IMR-90 (cell line): ENCODE results near the gene ABCB1. TPM values are rescaled to one million over a fixed set of nuclear protein-coding genes. Genes with fewer than 3 reads are reported as not detected.

ENCODE experiments used
- ATAC-seq: fragments of 200-7000 bp; cut with Tn5 transposase; 2 replicates; pipeline ENCODE4 v1.9.1; 2020; ENCODE audit warnings: low read depth, mild to moderate bottlenecking, moderate library complexity
- BruUV-seq: library from RNA; stranded (reverse); fragments of 400-500 nt; replicated peaks from 2 replicates; lab custom pipeline; 2021; lab: Mats Ljungman, UMichigan
- CTCF ChIA-PET: fragments of 300-600 bp; formaldehyde crosslinking; extraction: SDS; loops from one replicate; lab custom pipeline; 2021; ENCODE audit warnings: antibody characterized with exemption; lab: Yijun Ruan, JAX
- POLR2A ChIA-PET: fragments of 300-600 bp; sonication (Branson Sonifier 250); formaldehyde crosslinking; loops from one replicate; lab custom pipeline; 2022; ENCODE audit warnings: antibody characterized with exemption; ENCODE audit not compliant: unreplicated experiment; lab: Charles Lee
- DNase-seq: peaks from one replicate; pipeline ENCODE4 v3.0.0; 2013
- H2AFZ ChIP-seq: replicated peaks from 2 replicates; pipeline ENCODE3; 2013; ENCODE audit warnings: low read length, mild to moderate bottlenecking; ENCODE audit not compliant: poor library complexity
- H2AK5ac ChIP-seq: 2 replicates; pipeline ENCODE4 v1.6.1; 2013; ENCODE audit warnings: low read depth, low read length, inconsistent platforms
- H2AK9ac ChIP-seq: replicated peaks from 2 replicates; pipeline ENCODE3; 2013; ENCODE audit warnings: mild to moderate bottlenecking, low read depth, low read length, moderate library complexity; ENCODE audit not compliant: poor library complexity
- H2BK120ac ChIP-seq: 2 replicates; pipeline ENCODE4 v1.6.1; 2013; ENCODE audit warnings: low read depth, low read length, inconsistent platforms
- H2BK15ac ChIP-seq: 3 replicates; pipeline ENCODE4 v1.6.1; 2013; ENCODE audit warnings: low read depth, low read length, inconsistent platforms
- H2BK20ac ChIP-seq: 2 replicates; pipeline ENCODE4 v1.6.1; 2013; ENCODE audit warnings: low read depth, mild to moderate bottlenecking, inconsistent platforms, low read length, moderate library complexity
- H2BK5ac ChIP-seq: 2 replicates; pipeline ENCODE4 v1.6.1; 2013; ENCODE audit warnings: mild to moderate bottlenecking, low read depth, low read length, inconsistent platforms; ENCODE audit not compliant: poor library complexity, severe bottlenecking
- H3K14ac ChIP-seq: replicated peaks from 2 replicates; pipeline ENCODE4 v1.6.1; 2013; ENCODE audit warnings: low read depth, low read length, inconsistent platforms
- H3K18ac ChIP-seq: 2 replicates; pipeline ENCODE4 v1.6.1; 2013; ENCODE audit warnings: low read depth, low read length, control low read depth
- H3K23ac ChIP-seq: 2 replicates; pipeline ENCODE4 v1.6.1; 2013; ENCODE audit warnings: low read depth, low read length, inconsistent platforms
- H3K27ac ChIP-seq: 2 replicates; pipeline ENCODE4 v1.5.1; 2013; ENCODE audit warnings: mild to moderate bottlenecking, control low read depth, low read length; ENCODE audit not compliant: insufficient read depth
- H3K27me3 ChIP-seq: 2 replicates; pipeline ENCODE4 v1.6.1; 2013; ENCODE audit warnings: low read length; ENCODE audit not compliant: control insufficient read depth, insufficient read depth
- H3K36me3 ChIP-seq: 2 replicates; pipeline ENCODE4 v1.6.1; 2013; ENCODE audit warnings: low read length, mixed read lengths; ENCODE audit not compliant: control insufficient read depth, insufficient read depth
- H3K4ac ChIP-seq: 2 replicates; pipeline ENCODE4 v1.6.1; 2013; ENCODE audit warnings: low read depth, low read length, inconsistent platforms
- H3K4me1 ChIP-seq: 2 replicates; pipeline ENCODE4 v1.6.1; 2013; ENCODE audit warnings: low read length, mixed read lengths; ENCODE audit not compliant: control insufficient read depth, insufficient read depth
- H3K4me2 ChIP-seq: 2 replicates; pipeline ENCODE4 v1.6.1; 2013; ENCODE audit warnings: low read depth, mild to moderate bottlenecking, control low read depth, low read length, moderate library complexity
- H3K4me3 ChIP-seq: 2 replicates; pipeline ENCODE4 v1.5.1; 2013; ENCODE audit warnings: low read depth, mild to moderate bottlenecking, control low read depth, low read length, moderate library complexity; ENCODE audit not compliant: insufficient read depth
- H3K56ac ChIP-seq: 2 replicates; pipeline ENCODE4 v1.6.1; 2013; ENCODE audit warnings: low read length, inconsistent platforms; ENCODE audit not compliant: insufficient read depth; ENCODE audit errors: extremely low read depth
- H3K79me1 ChIP-seq, 2 experiments: 2 replicates each; pipeline ENCODE4 v1.6.1; 2013; ENCODE audit warnings: low read length in 2 of 2, inconsistent platforms in 1 of 2, low read depth in 1 of 2
- H3K9ac ChIP-seq: 2 replicates; pipeline ENCODE4 v1.6.1; 2013; ENCODE audit warnings: low read depth, low read length, control low read depth
- H3K9me1 ChIP-seq: 2 replicates; pipeline ENCODE4 v1.6.1; 2013; ENCODE audit warnings: low read length, inconsistent platforms; ENCODE audit not compliant: insufficient read depth
- H3K9me3 ChIP-seq: 2 replicates; pipeline ENCODE4 v1.6.1; 2013; ENCODE audit warnings: low read length; ENCODE audit not compliant: control insufficient read depth, insufficient read depth
- H4K20me1 ChIP-seq: 2 replicates; pipeline ENCODE4 v1.6.1; 2013; ENCODE audit warnings: low read length, inconsistent platforms; ENCODE audit not compliant: insufficient read depth
- H4K5ac ChIP-seq: 2 replicates; pipeline ENCODE4 v1.6.1; 2013; ENCODE audit warnings: mild to moderate bottlenecking, low read depth, low read length, control low read depth
- H4K8ac ChIP-seq, 2 experiments: 2 replicates each; pipeline ENCODE4 v1.6.1; 2013; ENCODE audit warnings: low read depth in 2 of 2, low read length in 2 of 2, control low read depth in 1 of 2, inconsistent platforms in 1 of 2
- H4K91ac ChIP-seq: 2 replicates; pipeline ENCODE4 v1.6.1; 2013; ENCODE audit warnings: low read depth, low read length, inconsistent platforms; ENCODE audit not compliant: insufficient read depth
- BHLHE40 ChIP-seq: fragments of 150-350 bp; IDR thresholded peaks from 2 replicates; pipeline ENCODE4 v1.6.1; 2016; ENCODE audit warnings: mild to moderate bottlenecking, low read depth, low read length
- CEBPB ChIP-seq: IDR thresholded peaks from 2 replicates; pipeline ENCODE4 v1.6.1; 2012; ENCODE audit warnings: low read depth, low read length, improper control_type of control experiment
- CHD1 ChIP-seq: IDR thresholded peaks from 2 replicates; pipeline ENCODE4 v1.6.1; 2012; ENCODE audit warnings: low read depth, low read length, improper control_type of control experiment
- FOS ChIP-seq: fragments of 150-350 bp; IDR thresholded peaks from 2 replicates; pipeline ENCODE4 v1.6.1; 2016; ENCODE audit warnings: low read depth, low read length
- MAFK ChIP-seq: IDR thresholded peaks from 2 replicates; pipeline ENCODE4 v1.6.1; 2012; ENCODE audit warnings: low read depth, low read length, improper control_type of control experiment
- MAZ ChIP-seq: IDR thresholded peaks from 2 replicates; pipeline ENCODE4 v1.6.1; 2012; ENCODE audit warnings: low read depth, mild to moderate bottlenecking, low read length, improper control_type of control experiment, moderate library complexity, borderline replicate concordance
- MXI1 ChIP-seq: IDR thresholded peaks from 2 replicates; pipeline ENCODE4 v1.6.1; 2012; ENCODE audit warnings: low read depth, mild to moderate bottlenecking, low read length, moderate library complexity, borderline replicate concordance
- NFE2L2 ChIP-seq: fragments of 150-350 bp; IDR thresholded peaks from 2 replicates; pipeline ENCODE4 v1.6.1; 2016; ENCODE audit warnings: low read depth, mild to moderate bottlenecking, low read length
- POLR2A ChIP-seq: IDR thresholded peaks from 2 replicates; pipeline ENCODE4 v1.6.1; 2012; ENCODE audit warnings: mild to moderate bottlenecking, low read depth, low read length
- RAD21 ChIP-seq: IDR thresholded peaks from 2 replicates; pipeline ENCODE4 v1.6.1; 2012; ENCODE audit warnings: low read length, improper control_type of control experiment
- RCOR1 ChIP-seq: IDR thresholded peaks from 2 replicates; pipeline ENCODE4 v1.6.1; 2012; ENCODE audit warnings: mild to moderate bottlenecking, low read length, improper control_type of control experiment; ENCODE audit not compliant: insufficient replicate concordance
- SMC3 ChIP-seq: fragments of 150-350 bp; IDR thresholded peaks from 2 replicates; pipeline ENCODE4 v1.6.1; 2016; ENCODE audit warnings: low read depth, mild to moderate bottlenecking, antibody characterized with exemption, low read length, moderate library complexity
- USF2 ChIP-seq: fragments of 150-350 bp; IDR thresholded peaks from 2 replicates; pipeline ENCODE4 v1.6.1; 2017; ENCODE audit warnings: mild to moderate bottlenecking, antibody characterized with exemption, low read length, low read depth
- WGBS, 2 experiments: methylation state at CpG; one replicate each; pipeline versions ENCODE4 v1.1.5 to v1.1.7; 2013; ENCODE audit warnings: missing lambda C conversion rate in 2 of 2; ENCODE audit not compliant: insufficient read length in 1 of 2; ENCODE audit errors: extremely low coverage in 2 of 2; 5-methylcytosine and 5-hydroxymethylcytosine counted together
- dilution Hi-C: fragments of 300-500 bp; cut with HindIII; formaldehyde crosslinking; loops from one replicate; pipeline ENCODE4 v1.14.3; 2018; ENCODE audit warnings: low sequenced_read_pairs; ENCODE audit not compliant: unreplicated experiment
- in situ Hi-C: fragments of 300-500 bp; cut with MboI; formaldehyde crosslinking; loops from 3 replicates; pipeline ENCODE4 v1.14.3; 2019; ENCODE audit warnings: low sequenced_read_pairs, inconsistent platforms, mixed read lengths
- intact Hi-C: fragments of 100-400 bp; cut with micrococcal nuclease; formaldehyde crosslinking; loops from 2 replicates; pipeline ENCODE4 v1.10.0; 2022
- polyA plus RNA-seq, 3 experiments: library from polyadenylated mRNA; depleted of rRNA; stranded (reverse); fragments of >200 nt; gene quantifications; 2 replicates each; pipeline ENCODE4 v1.2.3, GENCODE V29; 2012; ENCODE audit warnings: low replicate concordance in 1 of 3
- total RNA-seq: library from RNA; depleted of rRNA; stranded (reverse); fragments of >200 nt; gene quantifications from 2 replicates; pipeline ENCODE4 v1.2.3, GENCODE V29; 2012
- TF ChIP-seq, protein P1 (sequence below): conservative IDR thresholded peaks from 2 replicates; pipeline ENCODE4 v1.5.1; 2012; ENCODE audit warnings: mild to moderate bottlenecking, low read depth, low read length, improper control_type of control experiment
- TF ChIP-seq, protein P2 (sequence below): fragments of 150-350 bp; IDR thresholded peaks from 2 replicates; pipeline ENCODE4 v1.6.1; 2016; ENCODE audit warnings: low read depth, mild to moderate bottlenecking, low read length, moderate library complexity, borderline replicate concordance

Gene ABCB1
- total and polyA plus RNA-seq, 2 of the 4 experiments (the other 2 are of a cell fraction), result 0.80 to 0.90 TPM

GRCh38 chr7:87479951-87480350 lies 120.7 kb downstream of the ABCB1 start:
- WGBS, 2 experiments, result 54% methylated on average over 2 of the region's 2 CpGs; no CpG with 5 or more reads in 1 of the 2 experiments
- no peaks in the 10 kb centered on the region for H3K9me1 ChIP-seq
- no TSS peak for BruUV-seq
- in situ Hi-C loops, result no loop called here
- dilution Hi-C loops, result no loop called here
- H4K5ac ChIP-seq, result no peak overlapping the region
- H3K23ac ChIP-seq, result no peak overlapping the region
- peaks cover 20% of the 10 kb centered on the region for H3K27me3 ChIP-seq
- H3K4ac ChIP-seq, result no peak overlapping the region
- H3K79me1 ChIP-seq, result no peaks in the 10 kb centered on the region
- POLR2A ChIA-PET, result no interaction called here
- H2BK5ac ChIP-seq, result no peak overlapping the region
- H4K91ac ChIP-seq, result no peak overlapping the region
- CTCF ChIA-PET, result no interaction called here
- DNase-seq (no peak), ATAC-seq (no peak)
- H4K8ac ChIP-seq, result no peak overlapping the region
- H3K4me1 ChIP-seq, result no peaks in the 10 kb centered on the region
- no peak overlapping the region for H2AK5ac ChIP-seq
- H3K4me3 ChIP-seq, result no peak overlapping the region
- no peak overlapping the region for H3K18ac ChIP-seq
- TF ChIP-seq NFE2L2 (no peak), USF2 (no peak), BHLHE40 (no peak), POLR2A (no peak), FOS (no peak), RCOR1 (no peak), MXI1 (no peak), CHD1 (no peak), SMC3 (no peak), MAFK (no peak), CEBPB (no peak), RAD21 (no peak), MAZ (no peak)
- TF ChIP-seq, protein P1, sequence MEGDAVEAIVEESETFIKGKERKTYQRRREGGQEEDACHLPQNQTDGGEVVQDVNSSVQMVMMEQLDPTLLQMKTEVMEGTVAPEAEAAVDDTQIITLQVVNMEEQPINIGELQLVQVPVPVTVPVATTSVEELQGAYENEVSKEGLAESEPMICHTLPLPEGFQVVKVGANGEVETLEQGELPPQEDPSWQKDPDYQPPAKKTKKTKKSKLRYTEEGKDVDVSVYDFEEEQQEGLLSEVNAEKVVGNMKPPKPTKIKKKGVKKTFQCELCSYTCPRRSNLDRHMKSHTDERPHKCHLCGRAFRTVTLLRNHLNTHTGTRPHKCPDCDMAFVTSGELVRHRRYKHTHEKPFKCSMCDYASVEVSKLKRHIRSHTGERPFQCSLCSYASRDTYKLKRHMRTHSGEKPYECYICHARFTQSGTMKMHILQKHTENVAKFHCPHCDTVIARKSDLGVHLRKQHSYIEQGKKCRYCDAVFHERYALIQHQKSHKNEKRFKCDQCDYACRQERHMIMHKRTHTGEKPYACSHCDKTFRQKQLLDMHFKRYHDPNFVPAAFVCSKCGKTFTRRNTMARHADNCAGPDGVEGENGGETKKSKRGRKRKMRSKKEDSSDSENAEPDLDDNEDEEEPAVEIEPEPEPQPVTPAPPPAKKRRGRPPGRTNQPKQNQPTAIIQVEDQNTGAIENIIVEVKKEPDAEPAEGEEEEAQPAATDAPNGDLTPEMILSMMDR, result no peak
- TF ChIP-seq, protein P2, sequence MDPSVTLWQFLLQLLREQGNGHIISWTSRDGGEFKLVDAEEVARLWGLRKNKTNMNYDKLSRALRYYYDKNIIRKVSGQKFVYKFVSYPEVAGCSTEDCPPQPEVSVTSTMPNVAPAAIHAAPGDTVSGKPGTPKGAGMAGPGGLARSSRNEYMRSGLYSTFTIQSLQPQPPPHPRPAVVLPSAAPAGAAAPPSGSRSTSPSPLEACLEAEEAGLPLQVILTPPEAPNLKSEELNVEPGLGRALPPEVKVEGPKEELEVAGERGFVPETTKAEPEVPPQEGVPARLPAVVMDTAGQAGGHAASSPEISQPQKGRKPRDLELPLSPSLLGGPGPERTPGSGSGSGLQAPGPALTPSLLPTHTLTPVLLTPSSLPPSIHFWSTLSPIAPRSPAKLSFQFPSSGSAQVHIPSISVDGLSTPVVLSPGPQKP, result no peak
- no peaks in the 10 kb centered on the region for H3K9me3 ChIP-seq
- no peaks in the 10 kb centered on the region for H4K20me1 ChIP-seq
- no peak overlapping the region for H2AK9ac ChIP-seq
- no peak overlapping the region for H2AFZ ChIP-seq
- intact Hi-C loops, result no loop called here
- no peak overlapping the region for H2BK20ac ChIP-seq
- H3K4me2 ChIP-seq, result no peak overlapping the region
- H3K14ac ChIP-seq, result no peak overlapping the region
- H3K36me3 ChIP-seq, result no peaks in the 10 kb centered on the region
- H2BK120ac ChIP-seq, result no peak overlapping the region
- no peak overlapping the region for H2BK15ac ChIP-seq
- no peak overlapping the region for H3K9ac ChIP-seq
- H3K27ac ChIP-seq, result no peak overlapping the region
- H3K56ac ChIP-seq, result no peak overlapping the region
